Dermis microvascular lymphatic vessel endothelial cell (primary cell): ENCODE results near the gene RIMBP2. TPM values are rescaled to one million over a fixed set of nuclear protein-coding genes. Genes with fewer than 3 reads are reported as not detected.

Experiments used
- DNase-seq, 2 donors: peaks; one replicate each; pipeline versions ENCODE4 v3.0.0 to v3.0.0-alpha.2; 2010; ENCODE audit warnings: low read depth in 2 of 2
- total RNA-seq: library from RNA; depleted of rRNA; stranded (reverse); fragments of >200 nt; gene quantifications from 2 replicates; pipeline ENCODE4 v1.2.1, GENCODE V29; 2014

Gene RIMBP2
- total RNA-seq, 1 donor from 2014 or later: not detected

DNA sequence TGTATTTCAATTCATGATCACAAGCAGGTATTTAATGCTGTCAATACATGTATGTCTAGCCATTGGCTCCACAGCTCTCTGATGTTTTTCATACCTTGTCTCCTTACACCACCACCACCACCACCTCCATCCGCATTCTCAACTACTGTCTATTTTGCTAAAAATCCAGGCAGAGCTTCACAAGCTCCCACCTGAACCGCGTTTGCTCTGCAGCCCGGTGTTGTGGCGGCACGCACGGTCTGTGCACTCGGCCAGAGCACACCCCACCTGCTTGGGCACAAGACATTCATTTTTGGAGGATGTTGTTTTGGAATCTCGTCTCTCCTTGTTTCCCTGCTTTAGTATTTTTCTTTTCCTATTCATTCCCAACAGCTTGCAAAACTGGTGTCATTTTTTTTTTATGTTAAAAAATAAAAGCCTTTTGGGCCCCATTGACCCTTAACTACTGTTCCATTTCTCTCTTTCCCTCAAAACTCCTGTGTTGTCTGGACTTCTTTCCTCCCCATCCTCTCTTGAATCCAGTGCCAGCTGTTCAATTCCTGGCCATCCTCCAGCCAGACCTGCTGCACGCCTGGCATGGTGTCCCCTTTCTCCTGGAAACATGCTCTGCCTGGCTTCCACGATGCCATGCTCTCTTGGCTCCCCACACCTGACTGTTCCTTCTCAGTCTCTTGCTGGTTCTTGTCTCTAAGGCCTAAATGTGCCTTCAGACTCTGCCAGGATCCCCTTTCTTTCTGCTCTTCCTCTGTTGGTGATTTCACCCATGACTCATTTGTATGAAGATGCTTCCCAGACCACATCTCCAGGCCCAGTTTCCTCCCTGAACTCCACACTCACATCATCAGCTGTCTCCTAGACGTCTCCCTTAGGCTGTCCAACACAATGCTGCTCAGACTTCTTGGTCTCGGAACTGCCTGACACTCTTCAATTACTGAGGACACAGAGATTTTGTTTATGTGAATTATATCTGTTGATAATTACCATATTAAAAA is 340.5 kb downstream of the RIMBP2 start:
- DNase-seq: no peak

DNA sequence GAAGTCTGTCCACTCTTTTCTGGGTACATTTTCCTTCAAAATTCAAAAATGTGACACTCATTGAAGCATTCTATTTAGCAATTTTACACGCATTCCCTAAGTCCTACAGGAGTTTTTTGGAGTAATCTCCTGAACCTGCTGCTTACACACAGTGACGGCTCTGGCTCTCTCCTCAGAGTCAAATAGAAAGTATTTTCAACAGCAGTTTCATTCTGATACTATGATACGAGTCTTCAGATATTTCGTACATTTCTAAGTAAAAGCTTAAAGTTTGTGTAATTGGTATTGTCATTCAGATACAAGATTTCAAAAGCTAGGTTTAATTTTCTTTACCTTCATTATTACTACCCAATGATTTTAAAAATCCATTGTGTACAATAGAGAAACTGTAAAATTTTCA is 342.0 kb downstream of the RIMBP2 start:
- DNase-seq: no peak

DNA sequence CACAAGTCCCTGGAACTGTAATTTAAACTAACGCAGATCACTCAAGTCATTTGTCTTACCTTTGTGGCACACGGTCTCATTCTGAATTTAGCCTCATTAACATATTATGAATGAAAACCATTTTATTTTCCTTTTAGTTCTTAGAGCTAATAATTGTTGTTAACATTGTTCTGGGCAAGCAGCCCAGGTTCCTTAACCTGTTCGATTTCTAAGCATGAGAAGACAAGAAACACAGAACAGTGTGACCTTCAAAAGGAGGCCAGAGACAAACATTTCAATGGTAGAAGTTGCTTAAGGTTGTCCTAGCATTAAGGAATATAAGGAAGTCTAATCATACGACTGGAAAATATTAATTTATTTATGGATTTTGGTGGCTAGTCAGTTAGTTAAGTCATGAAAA is 343.2 kb downstream of the RIMBP2 start:
- DNase-seq: no peak

DNA sequence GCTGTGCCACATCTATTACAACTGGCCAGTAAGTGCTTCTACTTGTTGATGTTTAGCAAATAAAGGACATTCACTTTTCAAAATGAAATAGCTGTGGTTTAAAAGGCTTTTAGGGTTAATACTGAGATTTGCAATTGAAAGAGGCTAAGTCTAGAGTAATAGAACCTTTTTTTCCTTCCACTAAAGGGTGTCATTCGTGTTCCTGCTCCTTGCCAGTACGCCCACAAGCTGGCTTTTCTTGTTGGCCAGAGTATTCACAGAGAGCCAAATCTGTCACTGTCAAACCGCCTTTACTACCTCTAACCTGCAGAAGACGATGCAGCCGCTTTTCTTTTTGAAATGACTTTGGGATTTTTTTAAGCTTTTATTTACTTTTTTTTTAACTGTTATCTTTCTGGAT is 344.8 kb downstream of the RIMBP2 start:
- no peak for DNase-seq

DNA sequence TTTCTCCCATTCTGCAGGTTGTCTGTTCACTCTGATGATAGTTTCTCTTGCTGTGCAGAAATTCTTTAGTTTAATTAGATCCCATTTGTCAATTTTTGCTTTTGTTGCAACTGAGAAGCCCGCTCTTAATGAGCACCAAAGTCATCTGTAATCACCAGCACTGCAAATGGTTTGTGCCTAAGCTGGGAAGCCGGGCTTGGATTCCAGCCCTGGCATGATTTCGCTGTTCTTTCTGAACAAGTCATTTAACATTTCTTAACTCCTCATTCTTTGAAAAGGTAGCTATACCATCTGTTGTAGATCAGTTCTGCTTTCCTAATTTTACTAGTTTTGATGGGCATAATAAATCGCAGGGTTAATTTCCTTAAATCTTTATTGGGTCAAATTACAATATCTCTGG is 346.3 kb downstream of the RIMBP2 start:
- DNase-seq: no peak

DNA sequence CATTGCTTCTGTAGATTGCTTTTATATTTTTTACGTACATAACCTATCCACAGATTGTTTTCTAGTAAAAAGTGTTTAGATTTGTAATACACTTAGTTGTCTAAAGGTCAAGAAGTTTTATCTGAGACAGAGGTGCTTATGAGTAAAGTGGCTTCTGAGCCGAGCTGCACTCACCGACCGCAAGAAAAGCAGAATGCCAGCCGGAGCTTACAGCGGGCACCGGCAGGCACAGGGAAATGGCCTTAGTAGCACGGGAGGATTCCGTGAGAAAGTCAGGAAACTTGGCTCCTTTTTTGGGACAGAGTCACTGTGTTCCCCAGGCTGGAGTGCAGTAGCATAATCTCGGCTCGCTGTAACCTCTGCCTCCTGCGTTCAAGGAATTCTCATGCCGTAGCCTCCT is 348.6 kb downstream of the RIMBP2 start:
- DNase-seq: no peak

DNA sequence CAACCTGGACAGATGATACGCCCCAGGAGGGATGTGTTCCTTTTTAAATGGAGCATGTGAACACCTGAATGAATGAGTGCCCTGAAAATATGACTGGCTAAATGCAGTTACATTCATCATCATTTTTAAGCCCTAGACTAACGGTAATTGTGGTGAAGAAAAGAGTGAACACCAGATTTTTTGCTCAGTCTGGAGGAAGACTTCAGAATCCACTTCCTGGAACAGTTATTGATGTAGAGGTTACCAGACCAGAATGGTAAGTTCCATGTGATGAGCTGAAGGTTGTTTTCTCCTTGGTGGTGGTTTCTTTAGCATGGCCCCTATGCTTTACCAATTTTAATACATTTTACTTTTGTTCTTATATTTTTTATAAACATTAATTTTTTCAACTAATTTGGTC is 349.1 kb downstream of the RIMBP2 start:
- no peak for DNase-seq

DNA sequence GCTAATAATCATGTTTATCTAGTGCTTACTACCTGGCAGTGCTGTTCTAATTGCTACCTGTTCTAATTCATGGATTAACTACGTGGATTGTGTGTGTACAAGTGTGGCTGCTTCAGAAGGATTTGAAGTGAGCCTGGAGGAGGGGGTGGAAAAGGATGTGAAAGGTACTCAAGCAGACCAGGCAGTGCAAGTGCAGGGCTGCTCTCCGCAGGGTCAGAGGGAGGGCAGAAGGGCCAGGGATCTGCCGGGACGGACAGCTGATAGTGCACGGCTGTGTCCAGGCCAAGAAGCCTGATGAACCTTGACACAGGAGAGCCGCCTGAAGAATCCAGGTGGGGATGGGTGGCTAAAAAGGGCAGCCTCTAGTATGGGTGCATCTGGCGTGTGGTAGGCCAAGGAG is 349.9 kb downstream of the RIMBP2 start:
- DNase-seq: no peak

DNA sequence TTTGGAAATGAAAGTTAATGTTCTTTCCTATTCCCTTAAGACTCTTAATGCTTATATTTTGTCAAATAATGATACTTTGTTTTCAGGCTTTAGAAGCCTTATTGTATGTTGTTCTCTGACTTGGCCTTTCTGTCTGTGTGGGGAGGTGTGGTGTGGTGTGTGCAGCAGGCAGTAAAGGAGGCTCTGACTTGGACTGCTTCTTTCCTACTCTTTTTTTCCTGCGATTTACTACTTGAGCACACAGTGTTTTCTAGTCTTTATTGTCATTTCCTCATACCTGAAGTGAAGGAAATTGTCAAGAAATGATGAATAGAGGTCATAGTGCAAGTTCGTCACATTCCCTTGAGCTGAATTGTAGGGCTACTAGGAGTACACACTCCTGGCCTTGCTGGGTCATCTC is 351.5 kb downstream of the RIMBP2 start:
- no peak for DNase-seq

DNA sequence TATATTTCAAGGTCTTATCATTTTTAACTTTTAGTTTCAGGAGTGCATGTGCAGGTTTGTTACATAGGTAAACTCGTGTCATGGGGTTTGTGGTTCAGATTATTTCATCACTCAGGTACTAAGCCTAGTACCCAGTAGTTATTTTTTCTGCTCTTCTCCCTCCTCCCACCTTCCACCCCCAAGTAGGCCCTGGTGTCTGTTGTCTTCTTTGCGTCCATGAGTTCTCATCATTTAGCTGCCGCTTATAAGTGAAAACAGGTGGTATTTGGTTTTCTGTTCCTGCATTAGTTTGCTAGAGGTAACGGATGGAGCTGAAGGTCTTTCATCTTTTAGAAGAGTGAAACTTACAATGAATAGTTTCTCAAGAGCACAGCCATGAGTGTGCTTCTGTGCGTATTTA is 354.0 kb downstream of the RIMBP2 start:
- DNase-seq: no peak

DNA sequence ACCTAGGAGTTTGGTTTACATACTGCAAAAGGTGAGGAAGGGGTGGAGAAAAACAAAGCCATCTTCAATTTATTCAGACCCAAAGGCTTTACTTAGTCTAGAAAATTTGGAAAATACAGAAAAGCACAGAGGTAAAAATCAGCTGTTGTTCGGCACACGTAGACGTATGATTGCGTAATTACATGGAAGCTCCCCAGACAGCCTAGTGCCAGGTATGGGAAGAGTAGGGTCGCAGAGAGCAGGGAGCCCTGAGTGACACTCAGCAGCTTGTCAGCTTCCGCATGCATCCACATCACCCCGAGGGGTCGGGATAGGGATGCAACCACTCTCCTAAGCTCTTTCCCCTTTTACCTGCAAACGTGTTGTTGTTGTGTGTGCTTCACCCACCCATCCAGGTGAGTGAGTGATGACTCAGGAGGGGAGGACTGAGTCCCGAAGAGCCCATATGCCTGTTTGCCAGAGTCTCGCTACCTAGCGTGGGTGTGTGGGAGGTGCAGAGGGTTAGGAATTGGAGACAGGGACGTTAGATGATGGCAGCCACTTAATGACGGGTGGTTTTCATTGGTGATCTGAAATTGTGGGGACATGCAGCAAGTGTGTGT is 358.3 kb downstream of the RIMBP2 start:
- DNase-seq: no peak

DNA sequence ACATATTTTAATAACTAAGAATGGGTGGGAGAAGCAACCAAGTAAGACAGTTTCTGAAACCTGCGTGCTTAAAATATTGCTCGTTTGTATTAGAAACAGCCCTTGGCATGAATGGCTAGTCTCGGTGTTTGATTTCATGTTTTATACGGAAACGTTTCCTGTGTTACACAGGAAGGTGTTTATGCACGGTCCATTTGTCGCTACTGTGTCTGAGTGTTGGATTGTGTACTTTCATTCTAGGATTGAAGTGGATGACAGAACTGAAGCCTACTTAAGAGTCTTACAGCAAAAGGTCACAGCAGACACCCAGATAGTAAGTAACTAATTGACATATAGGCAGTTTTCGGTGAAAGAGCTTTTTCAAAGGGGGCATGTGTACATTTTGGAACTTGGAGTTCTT is 358.9 kb downstream of the RIMBP2 start:
- no peak for DNase-seq

DNA sequence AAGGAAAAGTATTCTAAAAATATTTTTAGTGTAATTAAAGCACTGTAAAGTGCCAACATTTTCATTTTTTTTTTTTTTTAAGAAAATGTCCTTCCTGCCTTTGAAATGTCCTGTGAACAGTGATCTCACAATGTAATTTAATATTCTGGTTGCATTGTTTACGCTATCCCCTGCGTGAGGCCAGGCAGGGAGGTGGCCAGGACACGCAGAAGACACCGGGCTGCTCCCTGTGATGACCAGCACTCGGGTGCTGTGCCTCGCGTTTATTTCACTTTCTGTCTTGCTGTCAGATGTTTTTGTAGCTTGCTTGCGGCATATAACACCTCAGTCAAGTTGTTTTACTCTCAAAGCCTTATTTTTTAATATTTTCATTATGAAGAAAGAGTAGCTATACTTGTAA is 359.9 kb downstream of the RIMBP2 start:
- no peak for DNase-seq

DNA sequence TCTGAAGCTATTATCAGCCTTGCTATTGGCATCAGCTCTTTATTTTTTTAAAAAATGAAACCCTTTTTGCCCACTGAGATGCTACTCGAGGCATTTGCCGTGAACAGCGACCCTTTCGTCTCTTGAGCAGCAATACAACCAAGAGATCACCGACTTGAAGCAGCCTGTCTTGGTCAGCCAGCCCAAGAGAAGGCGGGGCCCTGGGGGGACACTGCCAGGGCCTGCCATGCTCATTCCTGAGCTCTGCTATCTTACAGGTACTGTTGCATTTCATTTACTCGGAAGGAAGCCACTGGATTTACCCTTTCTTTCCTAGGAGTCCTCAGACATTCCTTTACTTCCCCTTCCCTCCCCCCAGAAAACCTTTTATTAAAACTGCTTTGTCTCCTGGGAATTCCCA is 361.7 kb downstream of the RIMBP2 start:
- DNase-seq: no peak

DNA sequence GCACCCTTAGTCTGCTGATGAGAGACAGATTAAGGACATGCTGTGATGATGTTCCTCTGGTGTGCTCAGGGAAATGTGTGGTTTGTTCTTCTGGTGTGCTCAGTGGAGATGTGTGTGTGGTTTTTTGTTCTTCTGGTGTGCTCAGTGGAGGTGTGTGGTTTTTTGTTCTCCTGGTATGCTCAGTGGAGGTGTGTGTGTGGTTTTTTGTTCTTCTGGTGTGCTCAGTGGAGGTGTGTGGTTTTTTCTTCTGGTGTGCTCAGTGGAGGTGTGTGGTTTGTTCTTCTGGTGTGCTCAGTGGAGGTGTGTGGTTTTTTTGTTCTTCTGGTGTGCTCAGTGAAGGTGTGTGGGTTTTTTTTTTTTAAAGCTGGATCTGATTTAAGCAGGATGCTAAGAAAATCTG is 363.0 kb downstream of the RIMBP2 start:
- no peak for DNase-seq

DNA sequence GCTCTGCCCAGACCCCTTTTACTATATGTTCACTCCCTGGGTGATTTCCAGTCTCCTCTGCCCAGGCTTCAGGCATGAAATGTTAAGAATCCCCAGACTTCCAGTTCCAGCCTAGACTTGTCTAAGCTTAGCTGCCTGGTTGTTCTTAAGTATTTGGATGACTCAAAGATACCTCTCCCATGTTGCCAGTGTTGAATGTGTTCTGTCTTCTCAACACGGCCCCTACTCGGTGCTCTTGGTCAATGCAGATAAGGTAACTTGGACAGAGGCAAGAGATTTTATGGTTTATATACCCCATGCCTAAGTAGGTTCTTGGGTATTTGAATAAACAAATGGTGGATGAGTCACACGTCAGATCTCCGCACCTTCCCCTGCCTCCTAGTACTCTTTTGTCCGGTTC is 364.8 kb downstream of the RIMBP2 start:
- no peak for DNase-seq

DNA sequence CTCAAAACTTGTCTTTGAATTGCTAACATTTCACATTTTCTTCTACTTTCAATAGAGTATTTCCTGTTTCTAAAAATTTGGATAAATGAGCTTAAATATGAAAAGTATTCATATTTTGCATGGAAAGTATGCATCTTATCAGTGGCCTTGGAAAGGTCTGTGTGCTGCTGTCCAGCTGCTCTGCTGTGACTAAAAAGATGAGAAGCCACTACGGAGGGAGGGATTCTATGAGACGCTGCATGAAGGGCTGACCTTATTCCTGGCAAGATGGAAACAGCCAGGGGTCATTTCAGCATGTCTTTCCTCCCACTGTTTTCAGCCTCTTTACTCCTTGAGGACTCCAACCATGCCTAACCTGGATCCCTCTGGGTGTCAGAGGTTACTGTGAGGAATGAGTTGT is 365.4 kb downstream of the RIMBP2 start:
- DNase-seq: no peak

DNA sequence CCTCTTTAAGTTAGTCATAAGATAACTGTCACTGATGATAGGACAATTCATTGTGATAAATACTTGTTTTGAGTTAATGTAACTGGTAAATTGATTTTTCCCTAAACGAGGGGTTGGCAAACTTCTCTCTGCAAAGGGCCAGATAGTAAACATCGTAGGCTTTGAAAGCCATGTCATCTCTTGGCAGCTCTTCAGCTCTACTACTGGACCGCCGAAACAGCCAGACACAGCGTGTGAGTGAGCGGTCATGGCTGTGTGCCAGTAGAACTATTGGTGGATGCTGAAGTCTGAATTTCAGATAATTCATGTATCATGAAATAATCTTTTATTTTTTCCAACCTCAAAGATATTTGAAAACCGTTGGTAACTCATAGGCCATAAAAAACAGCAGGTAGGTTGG is 368.5 kb downstream of the RIMBP2 start:
- DNase-seq: no peak

Other genes starting within 250 kb of the RIMBP2 start
- gene STX2, start 123.0 kb upstream of the RIMBP2 start, total RNA-seq: 20.9 and 22.9 TPM in 2 replicates
- gene RAN, start 155.8 kb upstream of the RIMBP2 start, total RNA-seq: 567 and 705 TPM in 2 replicates
- 0.25 and 0.26 TPM in 2 replicates for gene ADGRD1, start 237.6 kb upstream of the RIMBP2 start, total RNA-seq